ENCODE results near the gene GABARAP. TPM values are rescaled to one million over a fixed set of nuclear protein-coding genes. Genes with fewer than 3 reads are reported as not detected.

Gene GABARAP
- total RNA-seq, 1 experiment from 2014 or later, result 140 TPM

GRCh38 chr17:7218166-7218565 is 24.1 kb downstream of the GABARAP start:
- ChIA-PET CTCF (no interaction called here), POLR2A (no interaction called here)
- DNase-seq, result no peak
- Mint-ChIP-seq H3K9me3 (ENCODE audit: unreplicated experiment) (no peaks in the 10 kb centered on the region), H3K27ac (ENCODE audit: unreplicated experiment) (no peak overlapping the region), H3K27me3 (ENCODE audit: insufficient read depth, unreplicated experiment) (no peaks in the 10 kb centered on the region), H3K36me3 (ENCODE audit: insufficient read depth, unreplicated experiment) (peaks cover 58% of the 10 kb centered on the region), H3K4me3 (ENCODE audit: unreplicated experiment) (no peak overlapping the region), H3K4me1 (ENCODE audit: low read depth, unreplicated experiment) (peaks cover 5% of the 10 kb centered on the region)
- no peaks in the 10 kb centered on the region for H3K27me3 ChIP-seq (replicated peaks; ENCODE audit: control insufficient read depth, insufficient read depth, low read length)
- TF ChIP-seq CTCF (IDR thresholded peaks at IDR 0.05; ENCODE audit: insufficient read depth in 1 of 2, low read depth in 1 of 2, low read length in 1 of 2, severe bottlenecking in 1 of 2, unreplicated experiment in 1 of 2), result no peak
- no peaks in the 10 kb centered on the region for H3K9me3 ChIP-seq
- H3K36me3 ChIP-seq (ENCODE audit: control insufficient read depth, insufficient read depth, low read length), result no peaks in the 10 kb centered on the region
- BruUV-seq (replicated peaks), result no TSS peak
- H3K4me3 ChIP-seq (ENCODE audit: low read depth, low read length), result no peak overlapping the region
- intact Hi-C loops (cut with micrococcal nuclease; ENCODE audit: unreplicated experiment), result no loop called here
- H3K4me1 ChIP-seq, result peaks cover 10% of the 10 kb centered on the region

- no peaks in the 10 kb centered on the region for H3K27me3 ChIP-seq (replicated peaks; ENCODE audit: control insufficient read depth, insufficient read depth, low read length)
- no peak for TF ChIP-seq CTCF (IDR thresholded peaks at IDR 0.05; ENCODE audit: insufficient read depth in 1 of 2, low read depth in 1 of 2, low read length in 1 of 2, severe bottlenecking in 1 of 2, unreplicated experiment in 1 of 2)
- no peaks in the 10 kb centered on the region for H3K27me3 Mint-ChIP-seq (ENCODE audit: insufficient read depth, unreplicated experiment)
- H3K27ac Mint-ChIP-seq (ENCODE audit: unreplicated experiment), result no peak overlapping the region
- peaks cover 10% of the 10 kb centered on the region for H3K4me1 ChIP-seq
- ChIA-PET CTCF (no interaction called here), POLR2A (interaction anchor here (0.5 kb wide), 1 partner anchor 130 kb away, joined by 17 read pairs; no protein-coding TSS in a partner anchor)
- no peaks in the 10 kb centered on the region for H3K36me3 ChIP-seq (ENCODE audit: control insufficient read depth, insufficient read depth, low read length)
- peaks cover 52% of the 10 kb centered on the region for H3K36me3 Mint-ChIP-seq (ENCODE audit: insufficient read depth, unreplicated experiment)
- H3K4me1 Mint-ChIP-seq (ENCODE audit: low read depth, unreplicated experiment), result peaks cover 5% of the 10 kb centered on the region
- BruUV-seq (replicated peaks), result no TSS peak
- no peak overlapping the region for H3K4me3 Mint-ChIP-seq (ENCODE audit: unreplicated experiment)
- no peak overlapping the region for H3K4me3 ChIP-seq (ENCODE audit: low read depth, low read length)
- intact Hi-C loops (cut with micrococcal nuclease; ENCODE audit: unreplicated experiment), result no loop called here
- DNase-seq, result no peak
- H3K9me3 Mint-ChIP-seq (ENCODE audit: unreplicated experiment), result no peaks in the 10 kb centered on the region
- no peaks in the 10 kb centered on the region for H3K9me3 ChIP-seq
These were observed 24.9 kb downstream of the GABARAP start for GRCh38 chr17:7217113-7217987.

- intact Hi-C loops (cut with micrococcal nuclease; ENCODE audit: unreplicated experiment), result no loop called here
- H3K4me1 Mint-ChIP-seq (ENCODE audit: low read depth, unreplicated experiment), result peaks cover 5% of the 10 kb centered on the region
- no peaks in the 10 kb centered on the region for H3K27me3 ChIP-seq (replicated peaks; ENCODE audit: control insufficient read depth, insufficient read depth, low read length)
- no peaks in the 10 kb centered on the region for H3K27me3 Mint-ChIP-seq (ENCODE audit: insufficient read depth, unreplicated experiment)
- BruUV-seq (replicated peaks), result no TSS peak
- ChIA-PET CTCF (no interaction called here), POLR2A (no interaction called here)
- peak overlapping the region; percentile 21 for H3K4me3 Mint-ChIP-seq (ENCODE audit: unreplicated experiment)
- no peak for DNase-seq
- no peak overlapping the region for H3K4me3 ChIP-seq (ENCODE audit: low read depth, low read length)
- H3K36me3 ChIP-seq (ENCODE audit: control insufficient read depth, insufficient read depth, low read length), result no peaks in the 10 kb centered on the region
- H3K9me3 ChIP-seq, result no peaks in the 10 kb centered on the region
- H3K36me3 Mint-ChIP-seq (ENCODE audit: insufficient read depth, unreplicated experiment), result peaks cover 43% of the 10 kb centered on the region
- peaks cover 10% of the 10 kb centered on the region for H3K4me1 ChIP-seq
- TF ChIP-seq CTCF (IDR thresholded peaks at IDR 0.05; ENCODE audit: insufficient read depth in 1 of 2, low read depth in 1 of 2, low read length in 1 of 2, severe bottlenecking in 1 of 2, unreplicated experiment in 1 of 2), result no peak
- H3K9me3 Mint-ChIP-seq (ENCODE audit: unreplicated experiment), result no peaks in the 10 kb centered on the region
- H3K27ac Mint-ChIP-seq (ENCODE audit: unreplicated experiment), result no peak overlapping the region
These were observed 25.8 kb downstream of the GABARAP start for GRCh38 chr17:7216242-7217112.

Data from Caco-2 (cell line).